Measurements from ENCODE around the gene MTHFD1L. TPM values are rescaled to one million over a fixed set of nuclear protein-coding genes. Genes with fewer than 3 reads are reported as not detected.

Gene MTHFD1L
- total RNA-seq, 3 donors from 2014 or later (not counting 1 experiment from before 2014, with no cell fraction given): 3.8 to 4.5 (median 4.3) TPM

- intact Hi-C loops (cut with micrococcal nuclease): no loop called here
- no peak overlapping the region for H3K4me3 ChIP-seq (ENCODE audit: low read length)
- Mint-ChIP-seq H3K36me3 (no peaks in the 10 kb centered on the region), H3K9me3 (no peaks in the 10 kb centered on the region), H3K27ac (no peak overlapping the region), H3K4me3 (no peak overlapping the region), H3K4me1 (peaks cover 0 to 4% of the 10 kb centered on the region in 2 donors), H3K27me3 (ENCODE audit: low read depth in 2 of 2) (no peaks in the 10 kb centered on the region)
- no peaks in the 10 kb centered on the region for H3K27me3 ChIP-seq (ENCODE audit: control insufficient read depth, insufficient read depth, low read length)
- ATAC-seq: no peak
- WGBS (ENCODE audit: insufficient coverage): 100% methylated on average over 5 of the region's 8 CpGs
- TF ChIP-seq CTCF (IDR thresholded peaks at IDR 0.05): no peak
- no peak for DNase-seq
- H3K9me3 ChIP-seq (ENCODE audit: control insufficient read depth, insufficient read depth, low read length): no peaks in the 10 kb centered on the region
- no peaks in the 10 kb centered on the region for H3K4me1 ChIP-seq (ENCODE audit: control insufficient read depth, insufficient read depth, low read length)
- H3K36me3 ChIP-seq (ENCODE audit: control insufficient read depth, insufficient read depth, low read length): no peaks in the 10 kb centered on the region
- H3K27ac ChIP-seq (ENCODE audit: low read length): no peak overlapping the region
Measured at GRCh38 chr6:151018046-151018445, 152.5 kb downstream of the MTHFD1L start.

GRCh38 chr6:151018911-151019782 lies 153.6 kb downstream of the MTHFD1L start:
- TF ChIP-seq CTCF (IDR thresholded peaks at IDR 0.05): no peak
- H3K36me3 Mint-ChIP-seq: no peaks in the 10 kb centered on the region
- ATAC-seq (no peak), DNase-seq (no peak)
- no peaks in the 10 kb centered on the region for H3K27me3 Mint-ChIP-seq (ENCODE audit: low read depth in 2 of 2)
- Histone ChIP-seq H3K4me1 (ENCODE audit: control insufficient read depth, insufficient read depth, low read length) (no peaks in the 10 kb centered on the region), H3K9me3 (ENCODE audit: control insufficient read depth, insufficient read depth, low read length) (no peaks in the 10 kb centered on the region), H3K27me3 (ENCODE audit: control insufficient read depth, insufficient read depth, low read length) (no peaks in the 10 kb centered on the region), H3K4me3 (ENCODE audit: low read length) (no peak overlapping the region), H3K27ac (ENCODE audit: low read length) (no peak overlapping the region), H3K36me3 (ENCODE audit: control insufficient read depth, insufficient read depth, low read length) (no peaks in the 10 kb centered on the region)
- H3K4me3 Mint-ChIP-seq: no peak overlapping the region
- H3K4me1 Mint-ChIP-seq: peaks cover 0 to 4% of the 10 kb centered on the region in 2 donors
- no peaks in the 10 kb centered on the region for H3K9me3 Mint-ChIP-seq
- WGBS (ENCODE audit: insufficient coverage): 76% methylated on average over 7 of the region's 7 CpGs
- no peak overlapping the region for H3K27ac Mint-ChIP-seq
- intact Hi-C loops (cut with micrococcal nuclease): no loop called here

GRCh38 chr6:151021896-151022295 lies 156.4 kb downstream of the MTHFD1L start:
- Mint-ChIP-seq H3K4me3 (no peak overlapping the region), H3K27ac (no peak overlapping the region), H3K27me3 (ENCODE audit: low read depth in 2 of 2) (no peaks in the 10 kb centered on the region), H3K36me3 (no peaks in the 10 kb centered on the region), H3K9me3 (no peaks in the 10 kb centered on the region), H3K4me1 (no peaks in the 10 kb centered on the region)
- Histone ChIP-seq H3K36me3 (ENCODE audit: control insufficient read depth, insufficient read depth, low read length) (no peaks in the 10 kb centered on the region), H3K4me1 (ENCODE audit: control insufficient read depth, insufficient read depth, low read length) (no peaks in the 10 kb centered on the region), H3K4me3 (ENCODE audit: low read length) (no peak overlapping the region), H3K9me3 (ENCODE audit: control insufficient read depth, insufficient read depth, low read length) (no peaks in the 10 kb centered on the region), H3K27me3 (ENCODE audit: control insufficient read depth, insufficient read depth, low read length) (no peaks in the 10 kb centered on the region), H3K27ac (ENCODE audit: low read length) (no peak overlapping the region)
- no peak for DNase-seq
- intact Hi-C loops (cut with micrococcal nuclease): no loop called here
- WGBS (ENCODE audit: insufficient coverage): 90% methylated on average over 4 of the region's 4 CpGs
- no peak for TF ChIP-seq CTCF (IDR thresholded peaks at IDR 0.05)
- no peak for ATAC-seq
